Stimulated activated CD4-positive, alpha-beta T cell treated with anti-CD3 and anti-CD28 coated beads, Interleukin-1b, Interleukin-23, amount 100 ng/mL, for 1 hour (primary cell): Measurements from ENCODE around the gene DIAPH2.

Experiments
- DNase-seq, 2 donors: peaks; one replicate each; pipeline ENCODE4 v3.0.0-alpha.2; 2020; ENCODE audit warnings: low read depth in 2 of 2

The DIAPH2 gene

DNA sequence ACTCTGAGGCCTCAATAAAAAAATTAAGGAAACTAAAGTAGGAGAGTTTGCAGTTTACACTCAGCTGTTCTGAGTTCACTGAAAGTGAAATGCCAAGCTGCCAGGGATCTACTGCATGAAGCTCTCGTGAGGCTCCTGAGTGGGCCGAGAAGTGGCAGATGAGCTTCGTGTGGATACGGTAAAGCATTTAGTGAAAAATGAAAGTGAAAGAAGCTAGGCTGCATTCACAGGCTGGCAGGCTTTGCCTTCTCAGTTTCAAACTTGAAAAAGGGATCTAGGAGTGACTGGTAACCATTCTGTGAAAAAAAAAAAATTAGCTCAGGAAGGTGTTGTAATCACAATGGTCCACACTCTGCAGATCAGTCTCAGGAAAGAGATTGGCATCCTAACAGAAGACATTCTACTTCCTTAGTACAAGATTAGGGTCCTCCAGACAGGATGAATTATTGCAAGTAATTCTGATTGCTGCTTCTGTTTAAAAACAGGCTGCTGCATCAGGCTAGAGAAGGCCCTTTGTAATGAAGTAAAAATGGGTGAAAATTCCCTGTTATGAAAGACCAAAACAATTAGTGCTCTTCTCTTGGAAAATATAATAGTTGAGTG is 879.0 kb downstream of the DIAPH2 start:
- no peak for DNase-seq

DNA sequence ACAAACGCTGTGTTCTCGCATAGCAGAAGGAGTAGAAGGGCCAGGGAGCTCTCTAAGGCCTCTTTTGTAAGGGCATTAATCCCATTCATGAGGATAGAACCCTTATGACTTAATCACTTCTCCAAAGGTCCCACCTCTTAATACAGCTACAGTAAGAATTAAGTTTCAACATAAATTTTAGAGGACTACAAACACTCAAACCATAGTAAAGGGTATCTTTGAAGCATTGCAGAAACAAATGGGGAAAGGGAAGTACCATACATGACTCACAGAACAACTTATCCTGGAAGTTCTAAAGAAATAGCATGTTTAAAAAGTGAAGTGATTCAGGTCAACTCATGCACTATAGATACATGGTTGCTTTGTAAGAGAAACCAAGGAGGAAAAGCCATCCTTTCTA is 879.9 kb downstream of the DIAPH2 start:
- DNase-seq: no peak

DNA sequence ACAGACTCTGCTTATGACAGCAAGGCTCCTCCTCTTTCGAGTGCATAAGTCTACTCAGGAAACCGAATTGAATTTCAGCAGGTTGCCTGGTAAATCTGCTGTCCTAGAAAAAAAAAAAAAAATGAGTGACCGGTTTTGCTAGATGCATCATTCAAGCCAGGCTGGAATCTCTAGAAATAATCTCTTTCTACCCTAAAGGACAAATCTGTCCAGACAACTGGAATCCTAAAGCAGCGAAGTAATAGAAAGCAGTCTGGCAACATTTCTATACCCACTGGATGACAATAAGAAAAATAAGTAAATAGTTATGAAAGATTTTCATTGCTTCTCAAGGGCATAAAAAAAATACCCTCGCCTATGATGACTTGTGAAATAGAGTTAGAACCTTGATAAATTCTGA is 902.5 kb downstream of the DIAPH2 start:
- no peak for DNase-seq

DNA sequence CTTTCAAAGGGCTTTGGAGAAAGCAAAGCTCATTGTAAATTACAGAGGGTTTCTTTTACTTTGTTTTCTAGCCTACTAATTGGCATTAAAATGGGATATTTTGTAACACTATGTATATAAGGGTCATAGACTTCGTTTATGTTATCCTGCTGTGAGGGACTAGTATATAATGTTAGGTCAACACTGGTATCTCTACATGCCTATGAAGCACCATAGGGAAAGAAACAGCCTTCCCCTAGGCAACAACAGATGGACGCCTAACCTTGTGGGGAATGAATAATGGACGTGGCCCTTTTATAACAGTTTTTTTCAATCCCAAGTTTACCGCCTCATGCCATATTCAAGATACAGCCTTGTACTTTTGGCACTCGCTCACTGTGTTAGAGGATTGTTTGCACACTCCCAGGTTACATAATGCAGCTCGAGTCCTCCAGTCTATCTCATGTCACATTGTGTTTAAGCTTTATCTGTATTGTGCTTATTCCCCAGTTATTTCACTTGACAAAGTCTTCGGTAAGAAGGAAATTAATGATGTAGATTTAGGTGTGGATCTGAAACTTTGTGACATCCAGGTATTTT is 910.1 kb downstream of the DIAPH2 start:
- no peak for DNase-seq

DNA sequence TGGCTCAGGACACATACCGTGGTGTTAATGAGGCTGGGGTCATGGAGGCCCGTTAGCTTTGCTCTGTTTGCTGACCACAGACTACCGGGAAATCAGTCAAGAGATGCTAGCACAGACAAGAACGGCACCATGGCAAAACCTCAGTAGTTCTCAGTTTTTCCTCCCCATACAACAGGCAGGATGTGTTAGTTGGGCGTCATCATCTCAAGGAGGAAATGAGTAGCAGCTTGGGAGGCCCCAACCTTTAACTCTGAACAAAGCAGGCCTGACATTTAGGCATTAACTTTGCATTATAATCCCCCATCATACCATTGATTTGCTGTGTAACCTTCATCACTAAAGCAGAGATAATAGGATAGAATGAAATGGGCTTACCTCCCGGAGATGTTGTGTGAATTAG is 913.3 kb downstream of the DIAPH2 start:
- DNase-seq: no peak

DNA sequence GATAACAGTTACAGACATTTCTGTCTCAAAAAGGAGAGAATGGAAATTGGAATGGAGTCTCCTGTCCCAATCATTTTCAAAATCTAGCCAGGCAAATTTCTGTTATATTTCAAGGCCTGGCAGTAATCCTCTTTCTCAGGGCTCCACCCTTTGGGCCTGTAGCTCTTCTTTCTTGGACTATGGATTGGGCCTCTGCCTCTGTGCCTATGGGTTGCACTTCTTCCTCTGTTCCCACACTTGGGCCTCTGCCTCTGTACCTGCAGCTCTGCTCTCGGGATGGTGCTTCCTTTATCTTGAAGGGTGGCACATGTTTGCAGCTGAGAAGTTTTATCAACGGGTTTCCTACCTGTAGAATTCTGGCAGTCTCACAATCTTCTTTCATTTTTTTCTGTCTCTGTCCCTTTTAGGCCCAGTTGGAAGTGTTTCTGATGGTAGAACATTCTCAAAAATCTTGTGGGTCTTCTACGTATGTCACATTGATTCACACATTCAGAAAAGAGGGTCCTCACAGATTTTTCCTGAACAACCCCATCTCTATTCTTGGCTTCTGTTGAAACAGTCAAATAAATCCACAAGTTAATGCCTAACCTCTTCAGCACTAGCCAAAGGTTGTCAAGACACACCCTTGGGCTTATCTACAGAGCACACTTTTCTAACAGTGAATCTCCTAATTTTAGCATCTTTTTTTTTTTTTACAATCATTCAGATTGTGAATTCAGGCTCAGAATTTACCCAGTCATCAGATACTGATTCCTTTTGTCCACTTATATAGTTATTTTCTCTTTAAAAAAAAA is 918.0 kb downstream of the DIAPH2 start:
- DNase-seq: no peak

DNA sequence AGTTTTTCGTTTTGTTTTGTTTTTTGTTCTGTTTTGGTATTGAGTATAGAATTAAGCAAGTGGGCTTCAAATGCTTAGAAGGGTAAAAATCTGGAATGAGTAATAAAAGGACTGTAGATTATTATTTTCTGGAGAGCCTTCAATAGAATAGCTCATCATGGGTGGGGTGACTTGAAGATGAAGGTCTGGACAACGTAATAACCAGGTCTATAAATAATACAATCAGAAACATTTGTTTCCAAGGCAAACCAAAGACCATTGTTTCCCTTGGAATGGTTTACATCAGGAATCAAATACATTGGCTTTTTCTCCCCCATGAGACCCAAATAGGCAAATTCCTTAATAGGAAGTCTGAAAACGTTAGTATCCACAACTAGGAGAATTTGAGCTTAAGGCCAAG is 920.6 kb downstream of the DIAPH2 start:
- no peak for DNase-seq

DNA sequence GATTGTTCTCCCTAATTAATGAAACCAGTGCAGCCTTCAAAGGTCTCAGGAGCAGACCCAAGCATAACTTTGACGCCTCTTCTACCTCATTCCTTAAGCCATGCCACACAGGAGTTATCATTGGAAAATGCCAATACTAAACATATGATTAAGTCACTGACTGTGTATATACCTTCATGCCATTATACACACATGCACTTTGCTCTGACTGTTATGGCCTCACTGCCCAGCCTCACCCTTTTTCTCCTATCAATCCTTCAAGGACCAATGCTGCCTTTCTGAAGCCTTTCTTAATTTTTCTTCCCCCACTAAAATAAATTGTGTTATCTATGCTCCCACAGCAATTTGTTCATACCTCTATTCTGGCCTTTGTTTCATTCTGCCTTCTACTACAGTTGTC is 924.7 kb downstream of the DIAPH2 start:
- DNase-seq: no peak

DNA sequence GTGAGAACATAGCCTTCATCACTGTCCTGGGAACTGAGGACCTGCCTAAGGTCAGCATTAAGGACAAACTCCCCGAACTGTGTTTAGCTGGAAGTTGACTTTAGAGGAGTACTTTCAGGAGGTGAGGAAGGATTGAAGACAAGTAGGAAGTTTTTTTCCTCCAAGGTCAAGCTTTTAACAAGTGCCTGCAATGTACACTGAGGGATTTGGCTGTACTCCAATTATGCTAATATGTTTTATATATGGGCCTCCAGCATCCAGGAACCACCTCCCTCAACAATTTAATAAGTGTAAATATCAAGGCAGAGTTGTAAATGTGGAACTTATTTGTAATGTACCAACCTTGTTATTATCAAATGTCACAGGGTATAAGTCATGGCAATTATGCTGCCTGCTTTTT is 925.3 kb downstream of the DIAPH2 start:
- no peak for DNase-seq

DNA sequence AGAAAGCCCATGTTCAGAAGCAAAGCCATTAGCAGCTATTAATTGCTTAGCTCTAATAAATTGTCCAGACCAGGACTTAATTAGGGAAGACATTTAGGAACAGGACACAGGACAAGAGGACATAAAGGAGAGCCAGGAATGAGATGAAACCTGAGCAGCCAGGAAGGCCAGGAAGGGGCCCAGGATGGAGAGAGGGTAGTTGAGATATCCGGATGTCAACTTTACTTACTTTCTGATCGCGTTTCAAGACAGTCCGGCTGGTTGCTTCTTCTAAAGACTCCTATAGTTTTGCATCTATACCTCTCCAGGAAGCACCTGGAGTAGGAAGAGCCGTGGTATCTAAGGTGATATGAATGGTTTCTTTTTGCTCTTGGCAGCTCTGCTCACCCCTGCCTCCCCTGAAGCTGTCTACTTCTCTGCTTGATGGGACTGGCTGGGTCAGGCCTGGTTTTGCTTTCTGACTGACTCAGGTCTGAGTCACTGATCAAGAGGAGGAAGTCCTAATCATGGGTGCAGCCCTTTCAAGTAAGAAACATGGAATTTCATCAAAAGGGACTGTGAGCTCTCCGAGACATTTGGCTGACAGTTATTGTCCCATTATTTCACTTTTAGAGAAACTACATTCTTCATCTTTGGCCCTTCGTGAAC is 932.4 kb downstream of the DIAPH2 start:
- no peak for DNase-seq

DNA sequence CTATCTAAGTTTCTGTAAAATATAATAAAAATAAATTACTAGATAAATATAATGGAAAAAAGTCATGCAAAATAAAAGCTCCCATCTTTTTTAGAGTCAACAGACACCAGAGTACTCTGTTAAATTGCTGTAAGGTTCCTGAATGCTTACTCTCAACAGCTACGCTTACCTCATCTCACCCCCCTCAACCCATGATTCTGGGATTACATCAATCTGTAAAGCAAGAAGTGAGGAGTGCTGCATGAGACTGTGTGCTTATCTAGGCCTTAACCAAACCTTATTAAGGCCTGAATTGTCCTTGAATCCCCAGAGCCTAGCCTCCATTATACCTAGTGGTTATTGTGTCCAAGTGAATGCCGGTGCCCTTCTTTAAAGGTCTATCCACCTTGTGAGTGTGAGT is 934.9 kb downstream of the DIAPH2 start:
- DNase-seq: no peak

DNA sequence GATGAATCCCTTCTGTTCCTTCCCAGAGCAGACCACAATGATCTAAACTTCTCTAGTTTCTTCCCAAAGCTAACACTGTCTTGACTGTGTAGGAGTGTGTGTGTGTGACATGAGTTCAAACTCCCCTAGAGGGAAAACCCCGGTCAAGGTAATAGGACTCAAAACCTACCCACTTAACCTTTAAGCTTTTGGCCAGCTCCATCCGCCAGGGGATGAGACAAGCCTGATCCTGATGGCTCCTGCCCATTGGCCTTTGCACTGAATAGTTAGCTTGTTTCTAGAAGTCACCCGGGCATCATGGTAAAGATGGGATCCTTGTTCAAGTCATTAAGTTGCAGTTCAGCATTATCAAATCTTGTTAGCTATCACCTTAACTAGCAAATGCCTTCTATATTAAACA is 937.5 kb downstream of the DIAPH2 start:
- no peak for DNase-seq

DNA sequence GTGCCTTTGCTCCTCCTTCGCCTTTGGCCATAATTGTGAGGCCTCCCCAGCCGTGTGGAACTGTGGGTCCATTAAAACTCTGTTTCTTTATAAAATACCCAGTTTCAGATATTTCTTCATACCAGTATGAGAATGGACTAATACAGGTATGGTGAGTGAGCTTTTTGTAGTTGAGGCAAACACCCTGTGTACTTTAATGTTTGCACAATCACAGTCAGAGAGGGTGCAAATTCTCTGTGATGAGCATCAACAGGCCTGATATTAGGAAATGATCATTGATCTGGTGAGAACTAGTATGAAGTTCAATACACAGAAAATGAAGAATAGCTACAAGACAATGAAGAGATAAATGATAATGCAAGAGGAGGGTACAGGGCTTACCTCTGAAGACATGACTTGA is 943.7 kb downstream of the DIAPH2 start:
- DNase-seq: no peak

DNA sequence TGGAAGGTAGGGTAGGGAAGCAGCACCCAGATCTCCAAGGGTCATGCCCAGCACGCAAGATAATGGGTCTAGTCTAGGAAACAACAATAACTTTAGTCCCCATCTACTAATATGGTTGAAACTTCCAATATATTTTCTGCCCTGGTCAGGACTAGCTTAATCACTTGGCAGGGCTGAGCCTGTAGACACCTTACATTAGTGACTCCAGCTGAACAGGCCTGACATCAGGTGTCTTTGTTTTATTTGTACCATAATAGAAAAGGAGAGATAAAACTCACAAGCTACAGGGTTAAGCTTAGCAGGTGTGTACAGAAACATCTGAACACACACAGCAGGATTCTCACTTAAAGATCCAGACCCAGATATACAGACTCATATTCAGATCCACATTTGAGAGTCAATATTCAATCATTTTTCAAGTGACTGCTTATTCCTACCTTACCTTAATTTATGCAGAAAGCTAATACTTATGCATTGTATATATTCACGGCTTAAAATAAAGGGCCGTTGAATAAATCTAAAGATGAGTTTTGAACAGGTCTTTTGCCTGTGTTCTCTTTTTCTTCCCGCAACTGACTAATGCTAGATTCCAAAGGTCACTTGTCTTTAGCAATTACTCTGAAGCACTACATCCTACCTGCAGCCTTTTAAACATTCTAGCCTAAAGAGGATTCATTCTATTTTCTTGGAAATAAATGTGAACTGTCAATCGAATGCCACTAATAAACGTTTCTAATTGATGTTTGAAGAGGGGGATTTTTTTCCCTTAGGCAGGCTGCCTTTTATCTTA is 944.4 kb downstream of the DIAPH2 start:
- no peak for DNase-seq

DNA sequence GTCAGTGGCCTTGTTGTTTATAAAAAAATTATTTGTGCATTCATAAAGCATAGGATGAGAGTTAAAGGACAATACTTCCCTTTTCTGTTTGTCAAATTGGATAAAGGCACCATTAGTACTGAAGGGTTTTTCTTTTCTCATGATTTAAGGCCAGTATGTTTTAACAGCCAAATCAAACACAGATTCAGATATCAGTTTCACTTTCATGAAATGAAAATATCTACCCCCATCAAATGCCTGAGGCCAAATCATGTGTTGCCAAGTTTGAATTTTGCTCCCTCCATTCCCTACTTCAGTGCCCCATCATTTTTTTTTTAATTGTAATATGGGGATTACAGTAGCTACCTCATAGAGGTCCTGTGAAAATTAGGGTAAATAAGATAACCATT is 944.9 kb downstream of the DIAPH2 start:
- DNase-seq: no peak

DNA sequence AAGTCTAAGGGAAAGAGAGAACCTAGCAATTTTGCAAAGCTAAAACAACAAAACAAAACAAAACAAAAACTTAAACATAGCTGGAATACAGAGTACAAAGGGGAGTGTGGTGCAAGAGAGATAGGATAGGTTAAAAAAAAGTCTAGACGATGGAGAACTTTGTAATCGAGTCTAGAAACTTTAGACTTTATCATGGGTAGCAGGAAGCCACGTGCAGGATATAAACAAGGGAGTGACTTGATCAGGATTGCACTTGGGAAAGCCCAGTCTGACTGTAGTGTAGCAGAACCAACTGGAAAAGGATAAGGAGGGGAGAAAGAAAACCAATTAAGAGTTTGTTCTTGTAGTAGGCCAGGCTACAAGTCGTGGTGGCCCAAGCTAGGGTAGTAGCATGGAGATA is 949.2 kb downstream of the DIAPH2 start:
- DNase-seq: no peak

DNA sequence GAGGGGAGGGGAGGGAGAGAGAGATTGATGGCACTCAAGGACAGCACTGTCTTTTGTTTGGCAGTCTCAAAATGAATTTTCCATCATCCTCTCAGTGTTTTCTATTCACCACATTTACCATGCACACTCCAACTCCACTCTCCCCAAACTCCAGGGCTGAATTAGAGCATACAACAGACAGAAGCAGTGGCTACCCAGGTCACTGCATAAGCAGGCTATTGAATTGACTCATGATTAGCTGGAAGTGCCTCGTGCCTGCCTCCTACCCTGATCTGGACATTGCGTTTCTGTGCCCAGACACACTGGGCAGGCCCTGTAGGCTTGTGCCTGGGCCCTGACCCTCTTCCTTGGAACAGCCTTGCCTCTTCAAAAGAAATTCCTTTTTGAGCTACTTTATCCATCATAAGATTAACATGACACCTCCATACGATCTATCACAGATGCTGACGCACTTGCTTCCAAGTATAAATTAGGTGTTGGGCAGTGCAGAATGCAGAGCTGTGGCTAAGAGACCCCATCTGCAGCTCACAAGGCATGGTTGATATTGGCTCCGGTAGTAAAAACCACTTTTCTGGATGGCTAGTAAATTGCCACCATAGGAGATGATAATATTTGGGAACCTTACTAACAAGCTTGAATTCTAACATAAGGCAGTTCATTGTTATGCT is 952.0 kb downstream of the DIAPH2 start:
- DNase-seq: no peak

DNA sequence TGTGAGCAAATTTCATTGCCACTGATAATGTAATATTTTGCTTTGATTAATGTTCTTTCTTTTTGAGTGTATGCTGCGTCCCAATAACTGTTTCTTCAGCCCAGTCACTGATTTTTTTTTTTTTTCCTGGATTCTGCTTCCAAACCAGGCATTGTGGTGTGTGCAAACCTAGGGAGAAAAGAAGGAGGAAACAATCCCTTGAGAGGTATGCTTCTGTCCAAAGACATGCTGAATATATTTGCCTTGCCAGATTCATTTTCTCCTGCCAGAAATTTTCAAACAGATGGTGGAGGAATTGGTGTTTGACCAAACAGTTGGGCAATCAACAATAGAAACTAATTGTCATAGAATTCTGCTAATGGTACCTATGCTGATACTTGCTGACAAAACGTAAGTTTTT is 952.6 kb downstream of the DIAPH2 start:
- DNase-seq: no peak

DNA sequence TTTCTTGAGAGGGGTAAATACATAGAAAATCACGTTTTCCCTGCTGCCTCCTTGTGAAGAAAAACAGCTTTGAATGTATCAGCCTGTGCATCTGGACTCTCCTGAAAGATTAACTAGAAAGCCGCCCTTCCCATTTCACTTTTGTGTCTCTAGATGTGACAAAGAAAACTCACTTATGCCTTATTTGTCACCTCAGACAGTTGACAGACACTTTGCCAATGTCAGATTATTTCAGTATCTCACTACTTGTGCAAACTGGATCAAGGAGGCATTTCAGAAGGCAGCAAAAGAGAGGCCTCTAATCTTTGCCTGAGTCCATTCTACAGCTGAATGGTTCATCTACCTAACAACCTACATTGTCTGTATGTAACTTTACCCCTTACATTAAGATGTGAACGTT is 954.0 kb downstream of the DIAPH2 start:
- DNase-seq: no peak

DNA sequence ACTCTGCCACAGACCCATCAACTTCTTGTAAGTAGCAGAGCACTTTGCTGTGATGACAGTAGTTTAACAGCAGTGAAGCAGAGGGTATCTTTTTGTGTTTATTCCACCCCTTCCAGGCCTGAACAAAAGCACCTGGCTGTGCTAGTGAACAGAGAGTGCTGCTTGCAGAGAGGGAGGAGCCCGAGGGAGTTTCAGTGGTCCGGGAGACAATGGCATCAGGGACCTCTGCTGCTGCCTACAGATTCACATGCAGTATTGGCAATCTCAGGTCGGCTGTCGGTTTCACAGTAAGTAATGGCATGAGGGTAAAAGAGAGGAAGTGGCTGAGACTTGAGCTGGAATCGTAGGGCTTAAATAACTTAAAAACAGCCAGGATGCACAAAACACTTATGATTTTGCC is 954.9 kb downstream of the DIAPH2 start:
- no peak for DNase-seq
